ENCODE data around the gene PPP4R4.

PPP4R4 gene

GRCh38 chr14:94310248-94310647 is 136.1 kb downstream of the PPP4R4 start:
- no peak for DNase-seq

DNA sequence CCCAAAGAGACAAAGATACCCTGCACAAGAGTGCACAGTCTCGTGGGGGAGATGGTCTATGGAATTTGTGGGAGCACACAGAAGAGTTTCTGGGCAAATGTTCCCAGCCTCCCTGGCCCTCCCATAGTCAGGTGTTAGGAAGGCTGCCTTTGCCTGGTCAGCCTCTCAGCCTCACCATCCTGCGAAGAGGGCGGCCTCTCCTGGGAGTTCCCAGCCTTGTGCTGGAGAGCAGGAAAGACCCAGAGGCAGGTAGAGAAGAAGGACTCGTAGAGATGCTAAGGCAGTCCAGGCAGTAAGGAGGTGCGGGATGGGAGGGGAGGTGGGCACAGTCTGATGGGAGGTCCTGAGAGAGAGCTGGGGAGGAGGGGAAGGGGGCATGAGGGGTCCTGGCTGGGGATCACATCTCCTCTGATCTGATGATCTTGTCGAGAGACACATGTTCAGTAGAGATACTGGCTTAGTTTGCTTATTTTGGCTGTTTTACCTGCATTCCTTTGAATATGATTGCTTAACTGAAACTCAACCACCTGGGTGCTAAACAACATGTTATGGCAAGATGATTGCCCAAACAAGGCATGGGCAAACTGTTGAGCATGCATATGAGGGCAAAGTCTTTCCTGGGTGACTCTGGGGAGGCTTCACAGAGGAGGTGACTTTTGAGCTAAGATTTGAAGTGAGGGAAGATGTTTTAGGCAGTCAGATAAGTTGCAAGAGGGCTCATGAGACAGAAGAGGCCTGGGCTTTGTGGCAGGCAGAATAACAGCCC is 138.5 kb downstream of the PPP4R4 start:
- DNase-seq, result no peak

DNA sequence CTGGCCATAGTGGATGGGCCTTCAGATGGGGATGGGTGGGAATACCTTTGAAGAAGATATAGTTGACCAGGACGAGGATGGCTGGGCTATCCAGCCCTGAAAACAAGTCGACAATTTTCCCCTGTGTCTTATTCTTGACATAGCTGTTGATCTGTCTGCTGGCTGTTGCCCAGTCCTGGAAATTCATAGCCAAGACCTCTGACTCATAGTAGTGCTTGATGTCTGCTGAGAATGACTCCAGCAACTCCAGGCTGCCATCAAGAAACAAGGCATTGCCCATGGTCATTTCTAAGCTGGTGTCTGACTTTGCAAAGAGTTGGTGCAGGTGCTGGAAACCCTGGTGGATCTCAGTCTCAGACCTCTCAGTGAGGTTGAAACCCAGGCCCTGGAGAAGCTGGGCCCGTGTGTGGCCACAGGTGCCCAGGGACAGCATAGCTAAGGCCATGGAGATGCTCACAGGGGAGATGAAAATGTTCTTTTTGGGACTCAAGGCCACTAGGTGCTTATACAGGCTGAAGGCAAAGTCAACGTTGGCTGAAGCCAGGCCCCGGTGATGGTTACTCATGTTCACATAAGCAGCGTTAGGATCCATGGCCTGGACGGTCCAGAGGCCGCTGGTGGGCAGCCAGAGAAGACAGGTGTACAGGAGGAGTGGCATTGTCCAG is 140.0 kb downstream of the PPP4R4 start:
- DNase-seq, result no peak

DNA sequence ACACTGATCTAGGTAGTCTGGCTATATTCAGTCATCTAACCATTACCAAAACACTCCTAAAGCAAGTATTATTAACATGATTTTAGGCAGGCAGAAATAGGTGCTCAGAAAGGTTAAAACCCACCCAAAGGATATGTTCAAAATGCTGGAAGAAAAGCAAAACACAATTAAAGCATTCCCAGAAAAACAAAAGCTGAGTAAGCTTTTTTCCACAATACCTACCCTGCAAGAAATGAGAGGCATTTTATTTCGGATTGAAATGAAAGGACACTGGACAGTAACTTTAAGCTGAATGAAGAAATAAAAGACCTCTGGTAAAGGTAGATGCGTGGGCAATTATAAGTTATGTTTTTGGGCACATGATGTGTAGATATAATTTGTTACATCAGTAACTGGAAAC is 140.8 kb downstream of the PPP4R4 start:
- DNase-seq, result no peak

GRCh38 chr14:94316692-94317091 is 142.6 kb downstream of the PPP4R4 start:
- DNase-seq, result no peak

GRCh38 chr14:94317259-94317658 is 143.1 kb downstream of the PPP4R4 start:
- no peak for DNase-seq

- no peak for DNase-seq
Measured at GRCh38 chr14:94320243-94320642, 146.1 kb downstream of the PPP4R4 start.

DNA sequence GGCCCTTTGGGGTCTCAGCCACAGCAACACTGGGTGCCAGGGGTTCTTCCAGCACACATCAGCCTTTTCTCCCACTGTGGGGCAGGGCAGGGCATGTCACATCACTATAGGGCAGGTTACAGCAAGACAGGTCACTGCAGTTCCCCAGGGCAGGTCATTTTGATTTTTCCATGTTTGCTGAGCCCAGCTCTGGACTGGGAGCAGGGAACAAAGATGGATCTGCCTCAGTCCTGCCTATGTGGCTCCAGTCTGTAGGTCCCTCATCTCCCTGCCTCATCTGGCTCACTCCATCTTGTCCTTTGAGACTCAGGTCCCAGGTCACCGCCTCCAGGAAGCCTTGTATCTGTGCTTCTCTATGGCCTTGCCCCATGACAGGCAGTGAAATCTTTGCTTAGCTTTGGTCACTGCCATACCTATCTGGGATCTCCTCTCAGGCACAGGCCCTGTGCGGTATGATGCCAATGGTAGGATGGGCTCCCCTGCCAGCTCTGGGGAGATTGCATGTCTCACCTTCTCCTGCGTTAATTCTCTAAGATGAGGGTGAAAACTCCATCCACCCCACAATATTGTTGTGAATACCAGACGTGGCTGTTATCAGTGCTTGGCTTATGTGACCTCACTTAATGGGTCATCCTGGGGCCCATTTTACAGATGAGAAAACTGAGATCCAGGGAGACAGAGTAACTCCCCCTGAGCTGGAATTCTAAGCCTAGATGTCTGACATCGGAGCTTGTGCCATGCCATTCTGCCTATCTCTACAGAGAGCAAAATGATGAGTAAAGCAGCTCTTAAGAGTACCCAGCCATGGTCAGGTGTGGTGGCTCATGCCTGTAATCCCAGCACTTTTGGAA is 147.5 kb downstream of the PPP4R4 start:
- no peak for DNase-seq

DNA sequence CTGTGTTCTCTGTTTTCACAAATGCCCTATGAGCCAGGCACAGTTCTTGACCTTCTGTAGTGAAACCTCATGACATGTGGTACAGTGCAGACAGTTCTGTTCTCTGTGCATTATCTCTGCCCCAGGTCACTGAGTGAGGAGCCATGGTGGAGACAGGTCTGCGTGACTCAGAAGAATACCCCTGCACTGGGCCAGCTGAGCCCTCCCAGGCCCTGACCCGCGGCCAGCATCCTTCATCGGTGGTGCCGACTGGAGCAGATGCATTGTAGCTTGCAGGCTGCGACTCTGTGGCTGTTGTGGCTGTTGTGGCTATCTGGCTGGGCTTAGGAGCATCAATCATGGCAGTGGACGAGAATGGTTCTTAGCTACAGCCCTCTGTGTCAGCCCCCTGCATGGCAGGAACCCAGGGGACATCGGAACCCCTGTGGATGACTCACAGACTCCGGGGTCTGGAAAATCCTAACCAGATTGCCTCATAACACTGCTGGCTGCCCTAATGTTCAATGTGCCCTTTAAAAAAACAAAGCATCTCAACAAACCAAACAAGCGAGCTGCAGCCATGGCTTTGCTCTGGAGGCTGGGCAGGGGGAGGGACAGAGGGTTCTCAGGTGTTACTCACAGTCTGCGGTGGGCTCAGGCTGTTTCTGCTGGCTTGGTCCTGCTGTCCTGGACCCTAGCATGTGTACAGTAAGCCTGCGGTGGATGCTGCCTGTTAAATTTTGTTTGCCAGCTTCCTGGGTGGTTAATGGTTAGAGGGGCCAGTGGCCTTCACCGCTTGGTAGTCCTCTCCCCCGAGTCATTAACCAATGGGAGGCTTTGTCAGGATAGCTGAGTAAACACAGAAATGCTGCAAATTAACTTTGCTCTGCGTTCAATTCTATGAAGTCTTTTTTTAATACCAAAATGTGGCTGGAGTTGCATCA is 148.8 kb downstream of the PPP4R4 start, which contains the start of gene SERPINA6:
TSS of gene SERPINA6 (minus strand) at position 689 of the 923 bp plus-strand sequence. CDS start 8,688 bp downstream, outside the sequence.
- no peak for DNase-seq

DNA sequence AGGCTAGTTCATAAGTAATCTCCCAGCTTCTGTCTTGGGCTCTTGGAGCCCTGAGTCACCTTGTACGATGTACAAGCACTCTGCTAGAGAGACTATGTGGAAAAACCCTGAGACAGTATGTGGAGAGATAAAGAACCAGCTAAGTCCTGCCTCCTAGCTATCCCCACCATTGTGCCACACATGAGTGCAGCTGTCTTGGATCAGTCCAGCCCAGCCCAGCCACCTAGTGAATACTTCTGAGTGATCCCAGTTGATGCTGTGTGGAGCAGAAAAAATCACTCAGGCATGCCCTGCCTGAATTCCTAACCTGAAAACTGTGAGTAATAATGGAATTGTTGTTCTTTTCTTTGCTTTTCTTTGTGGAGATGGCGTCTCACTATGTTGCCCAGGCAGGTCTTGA is 154.1 kb downstream of the PPP4R4 start:
- no peak for DNase-seq
